GM04504 (cell line): ENCODE measurements around the gene DYNC1I1.
A peak's percentile ranks its signal among the peaks of the same experiment; 100 is the strongest.

Experiments
- DNase-seq: peaks from one replicate; pipeline ENCODE4 v3.0.0-alpha.2; 2012; ENCODE audit warnings: low read depth

DYNC1I1 gene

GRCh38 chr7:95861041-95861440 lies 88.7 kb downstream of the DYNC1I1 start:
- no peak for DNase-seq

- DNase-seq: no peak
Observed at GRCh38 chr7:95863623-95864022, 91.3 kb downstream of the DYNC1I1 start.

GRCh38 chr7:95865716-95866371 lies 93.5 kb downstream of the DYNC1I1 start:
- DNase-seq: peak; percentile 32

GRCh38 chr7:95867309-95867708 lies 95.0 kb downstream of the DYNC1I1 start:
- DNase-seq: no peak

GRCh38 chr7:95871075-95871848 lies 98.9 kb downstream of the DYNC1I1 start:
- peak; percentile 23 for DNase-seq

GRCh38 chr7:95871896-95872295 lies 99.5 kb downstream of the DYNC1I1 start:
- no peak for DNase-seq

- no peak for DNase-seq
Observed at GRCh38 chr7:95874129-95874528, 101.8 kb downstream of the DYNC1I1 start.

- DNase-seq: no peak
Observed at GRCh38 chr7:95874541-95875265, 102.3 kb downstream of the DYNC1I1 start.

- DNase-seq: no peak
Observed at GRCh38 chr7:95875519-95875918, 103.2 kb downstream of the DYNC1I1 start.

- no peak for DNase-seq
Observed at GRCh38 chr7:95878677-95879076, 106.3 kb downstream of the DYNC1I1 start.

GRCh38 chr7:95881597-95881996 lies 109.2 kb downstream of the DYNC1I1 start:
- no peak for DNase-seq

GRCh38 chr7:95883217-95883616 lies 110.9 kb downstream of the DYNC1I1 start:
- DNase-seq: no peak

GRCh38 chr7:95886501-95887090 lies 114.2 kb downstream of the DYNC1I1 start:
- DNase-seq: no peak

GRCh38 chr7:95893484-95893883 lies 121.1 kb downstream of the DYNC1I1 start:
- DNase-seq: no peak

GRCh38 chr7:95897557-95898251 lies 125.3 kb downstream of the DYNC1I1 start:
- DNase-seq: no peak

- DNase-seq: no peak
Observed at GRCh38 chr7:95899919-95900513, 127.7 kb downstream of the DYNC1I1 start.

GRCh38 chr7:95901006-95901405 lies 128.7 kb downstream of the DYNC1I1 start:
- DNase-seq: no peak

GRCh38 chr7:95904099-95904498 lies 131.7 kb downstream of the DYNC1I1 start:
- no peak for DNase-seq

GRCh38 chr7:95905167-95905566 lies 132.8 kb downstream of the DYNC1I1 start:
- no peak for DNase-seq

- no peak for DNase-seq
Observed at GRCh38 chr7:95906851-95907250, 134.5 kb downstream of the DYNC1I1 start.

GRCh38 chr7:95907337-95907736 lies 135.0 kb downstream of the DYNC1I1 start:
- DNase-seq: no peak

- no peak for DNase-seq
Observed at GRCh38 chr7:95908499-95908898, 136.1 kb downstream of the DYNC1I1 start.
